Heart left ventricle (tissue), 16 donors: ENCODE results near the gene WDPCP. TPM values are rescaled to one million over a fixed set of nuclear protein-coding genes. Genes with fewer than 3 reads are reported as not detected.
"Not testable (repeated sequence)": the region's sequence is repeated elsewhere in the genome, so short reads cannot be mapped to it uniquely, and the experiment has no call there.

Experiments used
- ATAC-seq, 4 donors: fragments of 200-7000 bp; cut with Tn5 transposase; one replicate each; pipeline ENCODE4 v1.9.1; 2020 to 2022; ENCODE audit warnings: moderate library complexity in 4 of 4, mild to moderate bottlenecking in 3 of 4, moderate number of reproducible peaks in 1 of 4
- DNase-seq, 5 donors: peaks; one replicate each; pipeline ENCODE4 v3.0.0-alpha.2; 2020
- H3K27ac ChIP-seq, 12 donors: fragments of 200-600 bp; sonication (generic) in 4 of 12; one replicate each; pipeline versions ENCODE4 v1.5.0 to v1.8.0; 2016 to 2022; ENCODE audit warnings: mild to moderate bottlenecking in 2 of 12
- H3K27me3 ChIP-seq, 9 donors: fragments of 200-600 bp; sonication (generic) in 2 of 9; one replicate each; pipeline versions ENCODE4 v1.5.1 to v1.8.0; 2016 to 2022; ENCODE audit warnings: mild to moderate bottlenecking in 3 of 9
- H3K36me3 ChIP-seq, 9 donors: fragments of 200-600 bp; sonication (generic) in 2 of 9; one replicate each; pipeline versions ENCODE4 v1.5.0 to v1.8.0; 2018 to 2022; ENCODE audit warnings: mild to moderate bottlenecking in 2 of 9
- H3K4me1 ChIP-seq, 12 donors: fragments of 200-600 bp; sonication (generic) in 4 of 12; one replicate each; pipeline versions ENCODE4 v1.5.0 to v1.8.0; 2016 to 2022; ENCODE audit warnings: mild to moderate bottlenecking in 3 of 12
- H3K4me3 ChIP-seq, 12 donors: fragments of 200-600 bp; sonication (generic) in 4 of 12; one replicate each; pipeline versions ENCODE4 v1.5.0 to v1.8.0; 2017 to 2022; ENCODE audit warnings: mild to moderate bottlenecking in 9 of 12, moderate library complexity in 4 of 12
- H3K9me3 ChIP-seq, 12 donors: fragments of 200-600 bp; sonication (generic) in 4 of 12; one replicate each; pipeline versions ENCODE4 v1.5.0 to v1.8.0; 2016 to 2022; ENCODE audit warnings: mild to moderate bottlenecking in 1 of 12
- CTCF ChIP-seq, 12 donors: fragments of 200-600 bp; sonication (generic) in 4 of 12; IDR thresholded peaks; one replicate each; pipeline versions ENCODE4 v1.5.0 to v1.8.0; 2018 to 2022; ENCODE audit warnings: antibody characterized with exemption in 12 of 12, mild to moderate bottlenecking in 5 of 12
- POLR2A ChIP-seq, 2 donors: fragments of 450-650 bp; IDR thresholded peaks; one replicate each; pipeline ENCODE4 v1.6.1; 2017; ENCODE audit warnings: antibody characterized with exemption in 2 of 2, mild to moderate bottlenecking in 2 of 2, moderate library complexity in 2 of 2
- WGBS, 4 donors: extraction: QIAGEN DNeasy Blood & Tissue Kit in 2 of 4; methylation state at CpG; one replicate each; pipeline versions ENCODE4 v1.1.5 to v1.1.7; 2013 to 2018; 5-methylcytosine and 5-hydroxymethylcytosine counted together
- intact Hi-C, 10 donors: fragments of 100-400 bp; cut with DNase I; formaldehyde crosslinking; loops; one replicate each; pipeline versions ENCODE4 v1.11.1 to v1.14.2; 2022
- polyA plus RNA-seq, 2 donors: library from polyadenylated mRNA; stranded (reverse); fragments of 200-250 nt; gene quantifications; one replicate each; pipeline ENCODE4 v1.2.3, GENCODE V29; 2013
- total RNA-seq, 9 donors: library from RNA; depleted of rRNA in 2 of 9; stranded (reverse); fragments of >200 nt in 2 of 9; fragmentation: NEBNext Ultra II Directional in 3 of 9; extraction: Animal tissue kit (Norgen Biotek cat#: 25700) in 3 of 9; gene quantifications; one replicate each; pipeline versions ENCODE4 v1.1.0 to v1.2.4, GENCODE V29; 2016 to 2023
- donor health status: ischemic (EF 13 %, LVEDD 7.1; RV severe dilation, severe dysfunction).
- donor health status: healthy with polysubstance abuse.
- donor health status: DM: no; HTN: yes; CAD: no.
- donor health status: DM: no; HTN: no; CAD: no.
- donor health status: ischemic (EF 25% LVEDD 6.9; RV normal size, moderate dysfunction).
- donor health status: ischemic (EF 25% LVEDD 5.7; RV mildly dilated, moderate dysfunction).
- donor health status: healthy.
- donor health status: DM: yes; HTN: yes; CAD: no.
- donor health status: ischemic (EF 35%, LVEDD 5.7; RV mildly dilated, moderate dysfunction).
- donor health status: nonischemic (EF 11% LVEDD 7.7; RV severe dilation, severe dysfunction).
- donor health status: DM: yes; HTN: yes; CAD: no.
- donor health status: PGD.
- donor health status: ischemic (EF 29% LVEDD 5.4; RV normal size, mild dysfunction).
- donor health status: nonischemic (EF 23%, LVEDD 6.1; RV moderate dilation, normal function).

Gene WDPCP
- total and polyA plus RNA-seq, 11 donors, result 3.2 to 32.2 (median 16.5) TPM

DNA sequence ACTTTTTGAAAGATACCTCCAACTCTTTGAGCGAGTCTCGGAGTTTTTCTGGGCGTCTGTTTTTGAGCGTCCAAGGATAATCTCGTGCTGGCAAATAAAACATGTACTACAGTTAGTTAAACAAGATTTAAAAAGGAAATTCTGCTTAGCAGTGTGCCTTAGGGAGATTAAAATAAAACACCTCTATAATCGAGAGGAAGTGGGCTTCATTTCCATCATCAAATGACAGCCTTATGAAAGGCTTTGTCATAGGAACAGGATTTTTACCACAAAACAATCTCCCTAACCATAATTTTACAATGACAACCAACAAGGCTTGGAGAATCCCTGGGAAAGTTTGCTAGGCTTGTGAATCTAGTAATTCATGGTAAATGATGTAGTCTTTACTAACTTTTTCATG is 103.4 kb downstream of the WDPCP start:
- DNase-seq (no peak), ATAC-seq (no peak)
- Histone ChIP-seq H3K9me3 (no peaks in the 10 kb centered on the region), H3K27me3 (no peaks in the 10 kb centered on the region), H3K36me3 (peaks cover 0 to 3% (median 0%) of the 10 kb centered on the region in 9 donors), H3K27ac (peak overlapping the region in 4 of 12 donors; percentile 1 to 21 (median 10)), H3K4me3 (peak overlapping the region in 4 of 12 donors; percentile 13 to 28 (median 14)), H3K4me1 (peaks cover 0 to 6% (median 0%) of the 10 kb centered on the region in 12 donors)
- no peak for TF ChIP-seq CTCF (IDR thresholded peaks at IDR 0.05)
- no peak for TF ChIP-seq POLR2A (IDR thresholded peaks at IDR 0.05)
- 39 to 65% (median 56%) methylated on average over 6 of the region's 6 CpGs for WGBS, 4 donors
- intact Hi-C loops, result loop anchor here in 4 of 10 donors (5.0 kb wide), 1 partner anchor 698 kb away; no protein-coding TSS in a partner anchor

GRCh38 chr2:63484481-63484880 is 103.8 kb downstream of the WDPCP start:
- Histone ChIP-seq H3K36me3 (peaks cover 0 to 3% (median 0%) of the 10 kb centered on the region in 9 donors), H3K27ac (peak overlapping the region in 4 of 12 donors; percentile 1 to 21 (median 10)), H3K4me1 (peaks cover 0 to 6% (median 0%) of the 10 kb centered on the region in 12 donors), H3K27me3 (no peaks in the 10 kb centered on the region), H3K9me3 (no peaks in the 10 kb centered on the region), H3K4me3 (peak overlapping the region in 4 of 12 donors; percentile 13 to 28 (median 14))
- 46 to 54% (median 49%) methylated on average over 2 of the region's 2 CpGs for WGBS, 4 donors
- no peak for TF ChIP-seq CTCF (IDR thresholded peaks at IDR 0.05)
- no peak for TF ChIP-seq POLR2A (IDR thresholded peaks at IDR 0.05)
- ATAC-seq (peak; percentile 52 to 68 (median 62)), DNase-seq (no peak)
- intact Hi-C loops, result no loop called here

GRCh38 chr2:63477686-63478085 is 110.6 kb downstream of the WDPCP start:
- no peak for TF ChIP-seq CTCF (IDR thresholded peaks at IDR 0.05)
- no peak for TF ChIP-seq POLR2A (IDR thresholded peaks at IDR 0.05)
- WGBS, 4 donors, result 97 to 100% (median 98%) methylated on average over 3 of the region's 3 CpGs
- no peak for DNase-seq
- Histone ChIP-seq H3K27ac (no peak overlapping the region), H3K4me1 (no peaks in the 10 kb centered on the region), H3K36me3 (peaks cover 0 to 3% (median 0%) of the 10 kb centered on the region in 9 donors), H3K4me3 (no peak overlapping the region), H3K9me3 (no peaks in the 10 kb centered on the region), H3K27me3 (no peaks in the 10 kb centered on the region)
- ATAC-seq, result no peak
- intact Hi-C loops, result no loop called here

GRCh38 chr2:63469313-63469712 is 119.0 kb downstream of the WDPCP start:
- 97 to 100% (median 99%) methylated on average over 1 of the region's 1 CpG for WGBS, 4 donors
- H3K4me1 ChIP-seq, H3K27ac ChIP-seq, ATAC-seq, H3K27me3 ChIP-seq, H3K4me3 ChIP-seq, intact Hi-C loops, DNase-seq: not testable (repeated sequence)
- H3K9me3 ChIP-seq, result peaks cover 0 to 13% (median 0%) of the 10 kb centered on the region in 12 donors
- peaks cover 0 to 16% (median 0%) of the 10 kb centered on the region in 9 donors for H3K36me3 ChIP-seq

DNA sequence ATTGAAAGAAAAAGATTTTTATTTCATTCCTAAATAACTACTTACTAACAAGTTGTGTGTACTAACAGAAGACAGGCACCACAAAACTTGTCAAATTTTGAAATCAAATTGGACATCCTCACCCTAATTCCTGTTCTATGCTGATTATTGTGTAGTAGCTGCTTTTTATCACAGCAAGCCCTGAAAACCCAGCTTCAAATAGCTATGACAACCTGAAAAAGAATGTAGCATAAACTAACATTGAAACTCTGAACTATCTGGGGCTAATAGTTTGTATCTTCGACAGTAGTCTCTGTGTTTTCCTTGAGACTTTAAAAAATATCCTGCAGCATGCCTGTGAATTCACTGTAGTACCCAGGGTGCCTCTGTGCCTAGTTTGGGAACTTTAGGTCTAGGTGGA is 122.6 kb downstream of the WDPCP start:
- Histone ChIP-seq H3K27me3 (no peaks in the 10 kb centered on the region), H3K36me3 (peaks cover 0 to 30% (median 8%) of the 10 kb centered on the region in 9 donors), H3K9me3 (peaks cover 0 to 32% (median 0%) of the 10 kb centered on the region in 12 donors), H3K4me1 (peaks cover 0 to 2% (median 0%) of the 10 kb centered on the region in 12 donors), H3K4me3 (no peak overlapping the region), H3K27ac (no peak overlapping the region)
- DNase-seq, result no peak
- no peak for ATAC-seq
- WGBS, 4 donors, result 80 to 91% (median 88%) methylated on average over 1 of the region's 1 CpG
- intact Hi-C loops, result no loop called here
- TF ChIP-seq POLR2A (IDR thresholded peaks at IDR 0.05) (no peak), CTCF (IDR thresholded peaks at IDR 0.05) (no peak)
